WI38 (cell line): Measurements from ENCODE around the gene ASTL.

Source experiments
- H3K4me3 ChIP-seq: 2 replicates; pipeline ENCODE4 v1.5.1; 2011; ENCODE audit warnings: low read depth, mild to moderate bottlenecking, control low read depth, low read length
- CTCF ChIP-seq: IDR thresholded peaks from 2 replicates; pipeline ENCODE4 v1.5.1; 2012; ENCODE audit warnings: low read depth, mild to moderate bottlenecking, control low read depth, low read length

The ASTL gene

GRCh38 chr2:96104487-96104861 lies 33.8 kb downstream of the ASTL start:
- H3K4me3 ChIP-seq: no peak overlapping the region
- TF ChIP-seq CTCF: no peak

- no peak for TF ChIP-seq CTCF
- no peak overlapping the region for H3K4me3 ChIP-seq
These were observed 34.4 kb downstream of the ASTL start for GRCh38 chr2:96103761-96104486.

- no peak for TF ChIP-seq CTCF
- H3K4me3 ChIP-seq: no peak overlapping the region
These were observed 35.1 kb downstream of the ASTL start for GRCh38 chr2:96103187-96103601.

GRCh38 chr2:96102596-96103186 lies 35.6 kb downstream of the ASTL start:
- H3K4me3 ChIP-seq: no peak overlapping the region
- TF ChIP-seq CTCF: no peak

- no peak for TF ChIP-seq CTCF
- H3K4me3 ChIP-seq: no peak overlapping the region
These were observed 37.4 kb downstream of the ASTL start for GRCh38 chr2:96100893-96101304.

- no peak overlapping the region for H3K4me3 ChIP-seq
- no peak for TF ChIP-seq CTCF
These were observed 38.2 kb downstream of the ASTL start for GRCh38 chr2:96099861-96100798.
